C4-2B (cell line): Measurements from ENCODE around the gene IDH3B.
"Not testable (repeated sequence)": the region's sequence is repeated elsewhere in the genome, so short reads cannot be mapped to it uniquely, and the experiment has no call there.

Experiments
- H3K27ac ChIP-seq: fragments of 450-650 bp; 2 replicates; pipeline ENCODE4 v1.5.1; 2017
- ZFX ChIP-seq: fragments of 450-650 bp; IDR thresholded peaks from 2 replicates; pipeline ENCODE4 v1.6.1; 2017
- TF ChIP-seq, protein P1 (sequence below): fragments of 450-650 bp; conservative IDR thresholded peaks from 2 replicates; pipeline ENCODE4 v1.5.1; 2017; ENCODE audit warnings: mild to moderate bottlenecking

IDH3B gene

DNA sequence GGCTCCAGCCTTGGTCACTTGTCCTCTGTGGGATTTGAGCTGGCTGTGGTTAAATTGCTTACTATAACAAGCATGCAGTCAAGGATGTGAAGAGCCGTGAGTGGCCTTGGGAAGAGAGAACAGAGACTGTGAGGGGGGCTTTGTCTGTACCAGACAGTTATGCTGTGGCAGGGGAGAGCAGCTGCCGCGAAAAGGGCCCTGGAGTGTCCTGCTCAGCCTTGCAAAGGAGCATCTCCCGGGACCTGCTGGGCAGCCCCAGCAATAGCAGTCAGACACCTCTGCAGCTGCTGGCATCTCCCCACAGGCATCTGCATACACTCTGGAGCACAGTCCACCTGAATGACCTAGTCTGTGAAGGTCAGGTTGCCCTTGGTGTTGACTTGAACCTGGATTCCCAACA is 34.9 kb upstream of the IDH3B start:
- TF ChIP-seq, protein P1, sequence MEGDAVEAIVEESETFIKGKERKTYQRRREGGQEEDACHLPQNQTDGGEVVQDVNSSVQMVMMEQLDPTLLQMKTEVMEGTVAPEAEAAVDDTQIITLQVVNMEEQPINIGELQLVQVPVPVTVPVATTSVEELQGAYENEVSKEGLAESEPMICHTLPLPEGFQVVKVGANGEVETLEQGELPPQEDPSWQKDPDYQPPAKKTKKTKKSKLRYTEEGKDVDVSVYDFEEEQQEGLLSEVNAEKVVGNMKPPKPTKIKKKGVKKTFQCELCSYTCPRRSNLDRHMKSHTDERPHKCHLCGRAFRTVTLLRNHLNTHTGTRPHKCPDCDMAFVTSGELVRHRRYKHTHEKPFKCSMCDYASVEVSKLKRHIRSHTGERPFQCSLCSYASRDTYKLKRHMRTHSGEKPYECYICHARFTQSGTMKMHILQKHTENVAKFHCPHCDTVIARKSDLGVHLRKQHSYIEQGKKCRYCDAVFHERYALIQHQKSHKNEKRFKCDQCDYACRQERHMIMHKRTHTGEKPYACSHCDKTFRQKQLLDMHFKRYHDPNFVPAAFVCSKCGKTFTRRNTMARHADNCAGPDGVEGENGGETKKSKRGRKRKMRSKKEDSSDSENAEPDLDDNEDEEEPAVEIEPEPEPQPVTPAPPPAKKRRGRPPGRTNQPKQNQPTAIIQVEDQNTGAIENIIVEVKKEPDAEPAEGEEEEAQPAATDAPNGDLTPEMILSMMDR = no peak
- no peak for TF ChIP-seq ZFX
- H3K27ac ChIP-seq = no peak overlapping the region

DNA sequence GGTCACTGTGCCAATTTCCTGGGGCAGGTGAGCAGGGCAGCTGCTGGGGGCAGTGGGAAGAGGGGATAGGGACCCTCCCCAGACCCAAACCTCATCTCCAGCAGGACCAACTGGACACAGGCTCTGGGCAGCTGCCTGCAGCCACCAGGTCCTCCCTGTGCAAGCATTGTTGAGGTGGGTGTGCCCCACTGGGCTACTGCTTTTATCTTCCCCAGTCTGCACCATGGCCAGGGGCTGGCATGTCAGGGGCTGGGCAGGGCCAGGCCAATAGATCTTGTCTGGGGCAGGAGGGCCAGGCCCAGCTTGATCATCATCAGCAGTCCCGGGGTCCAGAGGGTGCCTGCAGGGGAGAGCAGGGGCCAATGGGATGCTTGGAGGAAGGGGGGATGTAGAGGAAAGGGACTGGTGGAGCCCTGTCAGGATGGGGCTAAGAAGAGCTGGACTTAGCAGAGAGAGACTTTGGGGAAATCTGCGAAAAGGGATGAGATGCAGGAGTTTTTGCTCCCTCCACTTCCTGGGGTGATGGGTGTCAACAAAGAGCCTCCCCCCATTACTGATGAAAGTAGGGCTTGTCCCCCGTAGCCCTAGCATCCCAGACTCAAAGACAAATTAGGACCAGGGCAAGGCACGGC is 34.3 kb upstream of the IDH3B start:
- no peak for TF ChIP-seq ZFX
- TF ChIP-seq, protein P1 = no peak
- no peak overlapping the region for H3K27ac ChIP-seq

DNA sequence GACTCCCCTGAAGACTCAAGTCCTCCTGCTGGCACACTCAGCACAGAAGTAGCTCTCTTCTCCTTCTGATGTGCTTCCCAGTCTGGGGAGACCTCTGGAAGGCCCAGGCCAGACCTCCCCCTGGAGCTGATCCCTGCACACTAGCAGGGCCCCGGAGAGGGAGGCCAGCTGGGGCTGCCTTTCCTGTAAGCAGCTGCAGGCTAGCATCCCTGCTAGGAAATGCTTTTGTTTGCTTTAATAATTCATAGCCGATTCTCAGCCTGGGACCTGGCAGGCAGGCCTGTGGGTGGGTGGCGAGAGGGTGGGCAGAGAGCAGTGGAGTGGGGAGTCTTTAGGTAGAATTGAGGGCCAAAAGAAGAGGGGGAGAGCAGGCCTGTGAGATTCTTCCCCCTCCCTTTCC is 33.8 kb upstream of the IDH3B start:
- no peak for TF ChIP-seq ZFX
- TF ChIP-seq, protein P1 = no peak
- H3K27ac ChIP-seq = no peak overlapping the region

DNA sequence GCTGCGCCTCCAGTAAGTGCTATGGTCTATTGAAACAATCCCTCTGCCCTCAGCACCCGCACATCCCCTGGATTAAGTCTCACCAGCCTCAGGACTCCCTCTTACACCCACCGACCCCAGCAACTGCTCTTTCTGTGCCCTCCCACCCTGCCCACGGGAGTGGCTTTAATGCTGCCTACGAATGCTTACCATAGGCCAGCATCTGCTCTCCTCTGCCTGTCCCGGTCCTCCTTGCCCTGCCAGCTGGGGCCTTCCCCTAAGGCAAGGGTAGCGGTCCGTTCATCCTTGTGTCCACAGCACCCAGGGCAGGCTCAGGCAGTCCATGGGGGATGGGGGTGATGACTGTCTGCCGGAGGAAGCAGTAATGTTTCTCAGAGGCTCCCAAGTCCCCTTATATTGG is 32.6 kb upstream of the IDH3B start:
- TF ChIP-seq ZFX = no peak
- TF ChIP-seq, protein P1 = no peak
- H3K27ac ChIP-seq = no peak overlapping the region

DNA sequence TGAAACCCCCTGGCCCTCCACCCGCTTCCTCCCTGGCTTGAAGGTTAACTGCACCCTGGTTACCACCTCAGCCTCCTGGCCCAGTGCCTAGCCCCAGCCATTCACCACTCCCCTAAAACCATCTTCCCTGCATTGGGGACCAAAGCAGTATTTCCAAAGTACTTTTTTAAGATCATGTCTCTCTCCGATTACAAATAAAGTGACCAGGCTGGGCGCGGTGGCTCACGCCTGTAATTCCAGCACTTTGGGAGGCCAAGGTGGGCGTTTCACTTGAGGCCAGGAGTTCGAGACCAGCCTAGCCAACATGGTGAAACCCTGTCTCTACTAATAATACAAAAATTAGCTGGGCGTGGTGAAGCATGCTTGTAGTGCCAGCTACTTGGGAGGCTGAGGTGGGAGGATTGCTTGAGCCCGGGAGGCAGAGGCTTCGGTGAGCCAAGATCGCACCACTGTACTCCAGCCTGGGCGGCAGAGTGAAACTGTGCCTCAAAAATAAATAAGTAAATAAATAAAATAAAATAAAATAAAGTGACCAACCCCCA is 32.0 kb upstream of the IDH3B start:
- H3K27ac ChIP-seq = not testable (repeated sequence)

DNA sequence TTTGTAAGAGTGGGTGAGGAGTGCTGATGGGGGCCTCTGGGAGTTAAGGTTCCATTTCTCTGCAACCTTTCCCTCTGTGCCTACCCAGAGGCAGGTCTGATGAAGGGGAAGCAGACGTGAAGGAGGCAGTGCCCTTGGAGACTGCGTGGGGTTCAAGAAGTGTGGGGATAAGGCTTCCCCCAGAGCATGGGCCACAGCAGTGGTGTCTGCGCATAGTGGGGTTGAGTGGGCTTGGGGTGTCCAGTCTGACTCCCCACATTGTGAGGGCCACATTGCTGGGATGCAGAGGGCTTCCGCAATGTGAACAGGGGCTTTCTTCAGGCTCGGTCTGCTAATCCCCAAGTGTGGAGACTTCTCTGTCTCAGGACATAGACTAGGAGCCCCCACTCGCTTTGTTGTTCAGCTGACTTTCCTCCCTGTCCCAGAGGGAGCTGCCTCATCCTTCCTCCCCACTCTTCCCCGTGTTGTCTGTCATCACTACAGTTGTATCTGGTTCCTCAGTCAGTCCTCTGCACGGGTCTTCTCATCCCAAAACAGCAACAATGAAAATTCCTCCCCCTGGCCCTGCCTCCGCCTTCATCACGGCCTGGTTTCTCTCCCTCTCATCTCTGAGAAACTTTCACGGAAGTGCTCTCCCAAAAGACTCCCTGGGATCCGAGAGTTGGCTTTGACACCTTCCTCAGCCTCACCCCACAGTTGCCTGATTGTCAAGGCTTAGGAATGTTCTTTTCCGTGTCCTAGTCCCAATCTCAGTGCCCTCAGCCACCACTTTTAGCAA is 31.4 kb upstream of the IDH3B start:
- H3K27ac ChIP-seq = no peak overlapping the region
- TF ChIP-seq, protein P1 = no peak
- TF ChIP-seq ZFX = no peak

DNA sequence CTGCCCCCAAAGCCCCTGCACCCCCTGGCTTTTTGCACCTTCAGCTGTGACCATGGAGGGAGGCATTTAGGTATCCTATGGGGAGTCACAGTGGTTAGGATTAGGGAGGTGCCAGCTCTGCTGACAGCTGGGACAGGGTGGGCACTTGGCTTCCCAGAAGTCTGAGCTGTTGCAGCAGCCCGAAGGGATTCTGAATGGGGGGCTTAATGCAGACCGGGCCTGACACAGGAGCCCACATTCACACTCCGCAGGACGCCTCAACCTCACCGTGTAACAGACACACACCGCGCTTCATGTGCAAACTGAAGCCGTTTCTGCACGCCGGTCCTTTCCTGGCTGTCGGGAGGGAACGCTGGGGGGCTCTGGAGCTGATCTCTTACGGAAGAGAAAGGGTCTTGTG is 30.5 kb upstream of the IDH3B start:
- TF ChIP-seq ZFX = no peak
- TF ChIP-seq, protein P1 = no peak
- H3K27ac ChIP-seq = no peak overlapping the region
